NOMO-1 treated with DMSO at 0.1 percent for 48 hours (cell line): ENCODE results near the gene CAPN5.

Experiments
- DNase-seq: peaks from one replicate; lab custom pipeline; 2025; ENCODE audit not compliant: unreplicated experiment; lab: John Stamatoyannopoulos, UW

The CAPN5 gene

DNA sequence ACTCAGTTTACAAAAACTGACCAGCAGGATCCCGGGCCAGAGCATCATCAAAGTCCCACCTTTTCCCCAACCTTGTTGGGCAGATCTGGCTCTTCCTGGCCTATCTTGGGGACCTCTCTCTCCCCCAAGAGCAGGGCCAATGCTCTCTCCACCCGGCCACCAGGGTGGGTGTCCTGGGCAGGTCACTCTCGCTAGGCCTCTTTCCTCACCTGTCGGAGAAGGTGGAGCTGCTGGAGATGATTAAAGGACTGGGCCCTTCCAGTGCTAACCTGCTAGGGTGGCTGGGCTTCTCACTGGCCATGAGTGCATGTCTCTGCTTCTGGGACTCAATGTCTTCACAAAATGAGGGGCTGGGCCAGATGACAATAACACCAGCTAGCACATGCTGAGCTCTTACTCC lies 2.9 kb upstream of the CAPN5 start:
- no peak for DNase-seq

GRCh38 chr11:77064648-77065217 lies 2.0 kb upstream of the CAPN5 start:
- no peak for DNase-seq

DNA sequence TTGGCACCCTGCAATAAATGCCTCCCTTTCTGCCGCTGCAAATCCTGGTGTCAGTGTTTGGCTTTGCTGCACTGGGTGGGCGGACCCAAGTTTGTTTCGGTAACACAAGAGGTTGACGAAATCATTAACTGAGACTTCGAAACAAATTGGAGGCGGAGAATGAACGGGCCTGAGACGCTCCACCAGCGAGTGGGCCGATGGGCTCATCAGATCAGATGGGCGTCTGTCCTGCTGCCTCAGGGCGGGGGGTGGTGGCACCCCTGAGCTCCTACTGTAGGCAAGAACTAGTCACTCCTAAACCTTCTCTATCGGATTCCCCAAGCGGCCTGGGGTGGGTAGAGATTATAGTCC lies 918 bp upstream of the CAPN5 start:
- no peak for DNase-seq

DNA sequence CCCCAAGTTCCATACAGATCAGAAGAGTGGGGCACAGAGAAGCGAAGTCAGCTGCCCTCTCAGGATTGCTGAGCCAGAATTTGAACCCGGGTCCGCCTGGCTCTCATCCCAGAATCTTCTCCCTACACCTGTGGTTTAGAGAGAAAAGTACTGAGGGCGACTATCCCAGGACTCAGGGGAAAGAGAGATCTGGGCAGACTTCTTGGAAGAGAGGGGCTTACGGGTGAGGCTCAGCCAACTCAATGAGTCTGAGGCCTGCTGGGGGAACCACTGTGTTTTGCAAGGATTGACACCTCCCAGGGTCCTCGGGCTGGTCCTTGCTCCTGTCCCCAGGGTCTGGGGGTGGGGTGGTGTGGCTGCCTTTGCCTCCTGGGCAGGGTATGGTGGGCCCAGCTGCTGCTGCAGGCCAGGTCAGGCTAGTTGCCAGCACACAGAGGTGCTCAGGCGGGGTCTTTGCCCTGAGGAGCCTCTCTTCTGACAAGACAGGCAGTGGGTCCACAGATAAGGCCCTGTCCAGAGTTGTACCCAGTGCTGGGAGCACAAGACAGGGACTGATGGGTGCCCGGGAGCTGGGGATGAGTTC lies 1.2 kb downstream of the CAPN5 start:
- DNase-seq = no peak

DNA sequence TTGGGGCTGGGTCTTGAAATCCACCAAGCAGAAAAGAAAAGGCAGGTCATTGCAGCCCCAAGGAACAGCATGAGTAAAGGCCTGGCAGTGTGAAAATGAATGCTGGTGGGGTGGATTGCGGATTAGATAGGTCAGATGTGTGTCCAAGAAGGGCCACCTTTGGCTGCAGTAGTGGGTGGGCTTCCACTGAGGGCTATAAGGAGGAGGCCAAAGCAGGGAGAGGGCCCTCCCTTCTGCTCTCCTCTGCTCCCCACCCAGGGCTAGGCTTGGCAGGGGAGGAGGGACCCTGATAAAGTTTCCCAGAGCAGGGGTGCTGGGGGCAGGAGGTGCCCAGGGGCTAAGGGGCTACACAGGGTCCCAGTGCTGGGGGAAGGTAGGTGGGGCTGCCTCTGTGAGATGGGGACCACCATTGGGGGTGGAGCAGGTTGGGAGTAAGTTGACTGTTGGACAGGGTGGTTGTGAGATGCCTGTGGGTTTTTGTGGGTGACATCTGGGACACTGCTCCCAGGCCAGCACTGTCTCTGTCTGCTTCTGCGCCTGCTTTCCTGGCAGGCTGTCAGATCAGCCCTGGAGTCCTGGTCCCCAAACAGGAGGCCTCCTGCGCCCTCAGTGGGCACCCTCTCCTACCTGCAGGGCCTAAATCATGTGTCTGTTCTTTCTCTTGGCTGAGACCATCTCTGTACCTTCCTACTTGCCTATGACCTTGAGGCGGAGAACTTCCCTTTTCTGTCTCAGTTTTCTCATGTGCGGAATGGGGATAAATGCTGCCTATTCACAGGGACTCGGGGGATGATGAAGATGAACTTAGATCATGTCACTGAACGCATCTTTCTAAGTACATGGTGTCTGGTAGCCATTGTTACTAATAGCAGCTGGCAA lies 1.9 kb downstream of the CAPN5 start:
- no peak for DNase-seq

DNA sequence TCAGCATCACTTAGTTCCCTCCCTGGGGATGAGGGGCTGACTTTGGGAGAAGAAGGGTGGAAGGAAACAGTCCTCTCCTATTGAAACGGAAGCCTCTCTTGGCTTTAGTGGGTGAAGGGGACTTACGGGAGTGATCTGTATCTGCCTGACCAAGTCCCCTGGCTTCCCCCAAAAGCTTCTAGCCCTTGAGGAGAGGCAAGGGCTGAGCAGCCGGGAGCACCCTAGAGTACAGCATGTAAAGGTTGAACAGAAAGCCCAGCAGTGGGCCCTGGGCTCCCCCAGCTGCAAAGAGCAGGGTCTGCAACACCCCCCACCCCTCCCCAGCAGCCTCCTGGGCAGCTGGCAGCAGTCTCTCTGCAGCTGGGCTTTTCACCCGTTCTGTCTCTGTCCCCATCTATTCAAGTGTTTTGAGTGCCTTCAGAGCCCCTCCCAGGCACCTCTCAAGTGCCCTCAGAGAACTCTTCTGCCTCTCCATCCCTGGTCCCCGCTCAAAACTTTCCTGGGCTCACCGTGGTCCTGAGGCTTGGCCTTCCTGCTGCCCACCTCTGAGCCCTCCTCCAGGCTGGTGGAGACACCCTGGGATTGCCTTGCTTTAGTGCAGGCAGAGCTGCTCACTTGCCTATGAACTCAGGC lies 2.7 kb downstream of the CAPN5 start:
- no peak for DNase-seq

- DNase-seq = no peak
Observed at GRCh38 chr11:77069969-77070582, 3.3 kb downstream of the CAPN5 start.

- DNase-seq = no peak
Observed at GRCh38 chr11:77071077-77071476, 4.3 kb downstream of the CAPN5 start.

DNA sequence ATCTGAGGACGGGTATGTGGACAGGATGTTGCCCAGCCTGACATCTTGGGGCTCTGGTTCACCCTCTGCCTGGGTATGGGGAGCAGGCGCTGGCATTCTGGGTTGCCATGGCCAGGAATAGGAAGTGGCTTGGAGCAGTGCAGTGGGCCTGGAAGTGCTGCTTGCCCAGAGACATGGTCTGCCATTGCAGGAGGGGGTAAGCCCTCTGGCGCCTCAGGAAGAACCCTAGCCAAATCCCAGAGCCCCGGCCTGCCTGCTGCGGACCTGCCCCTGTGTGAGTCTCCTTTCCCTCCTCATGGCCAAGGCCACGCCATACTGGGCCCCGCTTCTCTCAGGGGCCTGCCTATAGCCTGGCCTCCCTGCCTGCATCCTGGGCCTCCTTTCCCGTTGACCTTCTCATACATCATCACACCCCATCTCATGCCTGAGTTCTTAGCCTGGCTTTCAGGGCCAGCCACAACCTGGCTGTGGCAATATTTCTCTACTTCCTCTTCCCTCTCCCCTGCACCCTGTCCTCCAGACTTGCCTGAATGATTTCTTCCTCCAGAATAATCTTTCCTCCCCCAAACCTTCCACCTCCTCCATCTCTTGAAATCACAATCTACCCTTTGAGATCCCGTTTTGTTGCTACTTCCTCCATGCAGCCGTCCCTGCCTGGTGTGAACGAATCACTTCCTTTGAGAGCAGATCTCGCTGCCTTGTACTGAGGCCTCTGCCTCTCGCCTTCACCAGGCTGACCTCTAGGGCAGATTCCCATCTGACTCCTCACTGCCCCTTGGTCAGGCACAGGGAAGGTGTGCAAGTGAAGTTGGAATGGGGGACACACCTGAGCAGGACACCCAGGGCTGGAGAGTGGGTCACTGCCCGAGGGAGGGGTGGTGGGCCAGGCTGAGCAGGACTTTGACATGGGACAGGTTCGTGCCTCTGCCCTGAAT lies 5.2 kb downstream of the CAPN5 start:
- peak; percentile 54 for DNase-seq

- no peak for DNase-seq
Observed at GRCh38 chr11:77072851-77073327, 6.1 kb downstream of the CAPN5 start.

DNA sequence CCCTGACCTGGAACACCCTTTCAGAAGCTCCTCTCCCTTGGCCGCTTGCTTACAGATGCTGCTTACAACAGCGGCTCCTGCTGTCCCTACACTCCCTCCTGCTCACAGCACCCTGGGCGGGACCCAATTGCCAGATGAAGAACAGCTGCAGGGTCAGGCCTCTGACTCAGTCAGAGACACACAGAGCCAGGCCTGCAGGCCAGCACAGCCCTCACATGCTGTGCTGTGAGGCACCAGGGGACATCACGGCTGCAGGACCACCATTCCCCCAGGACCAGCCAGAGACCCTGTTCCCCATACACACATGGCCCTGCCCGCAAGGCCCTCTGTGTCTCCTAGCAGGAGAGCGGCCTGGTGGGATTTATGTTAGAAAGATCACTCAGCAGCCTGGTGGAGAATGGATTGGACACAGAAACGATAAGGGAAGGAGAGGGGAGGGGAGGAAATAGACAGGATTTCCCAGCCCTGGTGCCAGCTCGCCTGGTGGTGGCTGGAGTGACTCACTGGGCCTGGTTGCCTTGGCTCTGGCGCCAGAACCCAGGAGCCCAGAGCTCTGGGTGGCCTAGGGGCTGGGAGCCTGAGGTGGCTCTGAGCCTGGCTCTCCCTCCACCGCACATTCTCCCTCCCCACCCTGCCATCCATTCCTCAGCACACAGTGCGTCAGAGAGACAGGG lies 6.7 kb downstream of the CAPN5 start:
- no peak for DNase-seq

- no peak for DNase-seq
Observed at GRCh38 chr11:77074205-77074604, 7.4 kb downstream of the CAPN5 start.

GRCh38 chr11:77074626-77075221 lies 8.0 kb downstream of the CAPN5 start:
- no peak for DNase-seq

DNA sequence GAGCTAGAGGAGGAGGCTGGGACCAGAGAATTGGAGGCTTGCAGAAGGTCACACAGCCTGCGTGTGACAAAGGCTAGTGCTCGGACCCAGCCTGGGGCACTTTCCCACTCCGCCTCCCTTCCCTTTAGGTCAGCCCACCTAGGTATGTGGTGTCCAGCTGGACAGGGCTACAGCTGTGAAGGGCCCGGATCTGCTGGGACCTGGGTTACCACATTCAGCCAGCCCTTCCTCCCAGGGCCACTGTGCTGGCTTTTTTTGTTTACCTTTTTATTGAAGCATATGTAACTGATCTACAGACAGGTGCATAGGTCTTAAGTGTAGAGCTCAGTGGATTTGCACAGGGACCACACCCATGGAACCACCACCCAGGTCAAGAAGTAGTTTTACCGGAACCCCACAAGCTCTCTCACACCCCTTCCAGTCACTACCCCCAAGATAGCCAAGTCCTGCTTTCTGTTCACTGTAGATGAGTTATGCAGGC lies 8.7 kb downstream of the CAPN5 start:
- no peak for DNase-seq

- no peak for DNase-seq
Observed at GRCh38 chr11:77079666-77080065, 12.9 kb downstream of the CAPN5 start.

GRCh38 chr11:77080643-77081210 lies 14.0 kb downstream of the CAPN5 start:
- no peak for DNase-seq

- no peak for DNase-seq
Observed at GRCh38 chr11:77081381-77081851, 14.6 kb downstream of the CAPN5 start.

GRCh38 chr11:77081976-77082836 lies 15.4 kb downstream of the CAPN5 start:
- DNase-seq = no peak
